Measurements from ENCODE around the gene C1QTNF4.

DNA sequence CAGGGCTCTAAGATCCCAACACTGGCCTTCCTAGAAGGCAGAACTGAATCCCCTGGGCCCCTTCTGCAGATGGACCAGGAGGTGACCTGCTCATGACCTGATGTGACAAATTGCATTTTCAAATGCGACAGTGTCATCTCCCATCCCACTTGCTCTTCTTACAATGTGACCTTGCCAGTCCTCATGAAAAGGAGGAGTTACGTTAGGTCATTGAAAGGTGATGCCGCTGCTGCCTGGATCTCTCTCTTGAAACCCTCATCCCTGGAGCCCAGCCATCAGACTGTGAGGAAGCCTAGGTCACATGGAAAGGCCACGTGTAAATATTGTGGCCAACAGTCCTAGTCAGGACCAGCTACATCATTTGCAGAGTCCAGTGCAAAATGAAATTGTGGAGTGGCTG lies 5.7 kb upstream of the C1QTNF4 start:
- TF ChIP-seq, protein P1, sequence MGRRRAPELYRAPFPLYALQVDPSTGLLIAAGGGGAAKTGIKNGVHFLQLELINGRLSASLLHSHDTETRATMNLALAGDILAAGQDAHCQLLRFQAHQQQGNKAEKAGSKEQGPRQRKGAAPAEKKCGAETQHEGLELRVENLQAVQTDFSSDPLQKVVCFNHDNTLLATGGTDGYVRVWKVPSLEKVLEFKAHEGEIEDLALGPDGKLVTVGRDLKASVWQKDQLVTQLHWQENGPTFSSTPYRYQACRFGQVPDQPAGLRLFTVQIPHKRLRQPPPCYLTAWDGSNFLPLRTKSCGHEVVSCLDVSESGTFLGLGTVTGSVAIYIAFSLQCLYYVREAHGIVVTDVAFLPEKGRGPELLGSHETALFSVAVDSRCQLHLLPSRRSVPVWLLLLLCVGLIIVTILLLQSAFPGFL (CRISPR knock-in tag; IDR thresholded peaks at IDR 0.05), result no peak
- no peak for TF ChIP-seq FOSL2 (CRISPR knock-in tag; IDR thresholded peaks at IDR 0.05)
- TF ChIP-seq, protein P2, sequence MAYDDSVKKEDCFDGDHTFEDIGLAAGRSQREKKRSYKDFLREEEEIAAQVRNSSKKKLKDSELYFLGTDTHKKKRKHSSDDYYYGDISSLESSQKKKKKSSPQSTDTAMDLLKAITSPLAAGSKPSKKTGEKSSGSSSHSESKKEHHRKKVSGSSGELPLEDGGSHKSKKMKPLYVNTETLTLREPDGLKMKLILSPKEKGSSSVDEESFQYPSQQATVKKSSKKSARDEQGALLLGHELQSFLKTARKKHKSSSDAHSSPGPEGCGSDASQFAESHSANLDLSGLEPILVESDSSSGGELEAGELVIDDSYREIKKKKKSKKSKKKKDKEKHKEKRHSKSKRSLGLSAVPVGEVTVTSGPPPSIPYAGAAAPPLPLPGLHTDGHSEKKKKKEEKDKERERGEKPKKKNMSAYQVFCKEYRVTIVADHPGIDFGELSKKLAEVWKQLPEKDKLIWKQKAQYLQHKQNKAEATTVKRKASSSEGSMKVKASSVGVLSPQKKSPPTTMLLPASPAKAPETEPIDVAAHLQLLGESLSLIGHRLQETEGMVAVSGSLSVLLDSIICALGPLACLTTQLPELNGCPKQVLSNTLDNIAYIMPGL (CRISPR knock-in tag; IDR thresholded peaks at IDR 0.05; ENCODE audit: borderline replicate concordance in 1 of 2, low read depth in 1 of 2), result no peak
- TF ChIP-seq, protein P3, sequence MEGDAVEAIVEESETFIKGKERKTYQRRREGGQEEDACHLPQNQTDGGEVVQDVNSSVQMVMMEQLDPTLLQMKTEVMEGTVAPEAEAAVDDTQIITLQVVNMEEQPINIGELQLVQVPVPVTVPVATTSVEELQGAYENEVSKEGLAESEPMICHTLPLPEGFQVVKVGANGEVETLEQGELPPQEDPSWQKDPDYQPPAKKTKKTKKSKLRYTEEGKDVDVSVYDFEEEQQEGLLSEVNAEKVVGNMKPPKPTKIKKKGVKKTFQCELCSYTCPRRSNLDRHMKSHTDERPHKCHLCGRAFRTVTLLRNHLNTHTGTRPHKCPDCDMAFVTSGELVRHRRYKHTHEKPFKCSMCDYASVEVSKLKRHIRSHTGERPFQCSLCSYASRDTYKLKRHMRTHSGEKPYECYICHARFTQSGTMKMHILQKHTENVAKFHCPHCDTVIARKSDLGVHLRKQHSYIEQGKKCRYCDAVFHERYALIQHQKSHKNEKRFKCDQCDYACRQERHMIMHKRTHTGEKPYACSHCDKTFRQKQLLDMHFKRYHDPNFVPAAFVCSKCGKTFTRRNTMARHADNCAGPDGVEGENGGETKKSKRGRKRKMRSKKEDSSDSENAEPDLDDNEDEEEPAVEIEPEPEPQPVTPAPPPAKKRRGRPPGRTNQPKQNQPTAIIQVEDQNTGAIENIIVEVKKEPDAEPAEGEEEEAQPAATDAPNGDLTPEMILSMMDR (CRISPR knock-in tag; IDR thresholded peaks at IDR 0.05), result no peak
